CD14-positive monocyte (primary cell): Measurements from ENCODE around the gene SDK1. TPM values are rescaled to one million over a fixed set of nuclear protein-coding genes. Genes with fewer than 3 reads are reported as not detected.

Source experiments
- DNase-seq, 3 donors: peaks; one replicate each; pipeline ENCODE4 v3.0.0-alpha.2; 2011 to 2022
- H2AFZ ChIP-seq: 2 replicates; pipeline ENCODE4 v1.6.0; 2012; ENCODE audit warnings: mild to moderate bottlenecking, low read depth, low read length, inconsistent platforms; ENCODE audit not compliant: insufficient read depth, poor library complexity, severe bottlenecking
- H3K27ac ChIP-seq, 2 donors: 1 replicate in 1 of 2; 2 replicates in 1 of 2; pipeline ENCODE4 v1.5.1; 2012 to 2013; ENCODE audit warnings: low read length in 2 of 2, control low read depth in 1 of 2, inconsistent platforms in 1 of 2, low read depth in 1 of 2, mild to moderate bottlenecking in 1 of 2
- H3K27me3 ChIP-seq, 2 donors: one replicate each; pipeline versions ENCODE4 v1.6.0 to v1.6.1; 2011 to 2013; ENCODE audit warnings: low read length in 2 of 2; ENCODE audit not compliant: control insufficient read depth in 2 of 2, insufficient read depth in 2 of 2
- H3K36me3 ChIP-seq, 2 donors: replicated peaks in 1 of 2; 1 replicate in 1 of 2; 2 replicates in 1 of 2; pipeline versions ENCODE4 v1.5.1 to v1.6.1; 2012 to 2013; ENCODE audit warnings: low read length in 2 of 2, control low read depth in 1 of 2, inconsistent platforms in 1 of 2, mild to moderate bottlenecking in 1 of 2; ENCODE audit not compliant: insufficient read depth in 2 of 2, control insufficient read depth in 1 of 2
- H3K4me1 ChIP-seq, 2 donors: 1 replicate in 1 of 2; 2 replicates in 1 of 2; pipeline versions ENCODE4 v1.5.1 to v1.6.1; 2012 to 2013; ENCODE audit warnings: low read length in 2 of 2, control low read depth in 1 of 2, inconsistent platforms in 1 of 2, mild to moderate bottlenecking in 1 of 2, moderate library complexity in 1 of 2; ENCODE audit not compliant: insufficient read depth in 2 of 2, control insufficient read depth in 1 of 2
- H3K4me2 ChIP-seq: replicated peaks from 2 replicates; pipeline ENCODE3; 2012; ENCODE audit warnings: low read length, moderate library complexity, mild to moderate bottlenecking; ENCODE audit not compliant: poor library complexity, severe bottlenecking; ENCODE audit errors: extremely low read depth
- H3K4me3 ChIP-seq, 3 experiments: fragments of 200-600 bp in 1 of 3; sonication (generic) in 1 of 3; replicated peaks in 1 of 3; 1 replicate in 2 of 3; 2 replicates in 1 of 3; pipeline ENCODE4 v1.5.1; 2011 to 2013; ENCODE audit warnings: low read length in 3 of 3, mild to moderate bottlenecking in 3 of 3, control low read depth in 2 of 3, low read depth in 2 of 3, inconsistent platforms in 1 of 3, moderate library complexity in 1 of 3
- H3K79me2 ChIP-seq: 2 replicates; pipeline ENCODE4 v1.6.0; 2012; ENCODE audit warnings: mild to moderate bottlenecking, control low read depth, inconsistent platforms, low read length, moderate library complexity; ENCODE audit not compliant: insufficient read depth
- H3K9ac ChIP-seq: 2 replicates; pipeline ENCODE4 v1.6.0; 2017; ENCODE audit warnings: low read length, mild to moderate bottlenecking; ENCODE audit not compliant: insufficient read depth, poor library complexity, severe bottlenecking
- H3K9me3 ChIP-seq, 2 donors: replicated peaks in 1 of 2; 1 replicate in 1 of 2; 2 replicates in 1 of 2; pipeline versions ENCODE4 v1.5.1 to v1.6.1; 2012 to 2013; ENCODE audit warnings: low read length in 2 of 2, control low read depth in 1 of 2; ENCODE audit not compliant: control insufficient read depth in 1 of 2, insufficient read depth in 1 of 2
- H4K20me1 ChIP-seq: 2 replicates; pipeline ENCODE4 v1.6.0; 2012; ENCODE audit warnings: mild to moderate bottlenecking, low read length, control low read depth, moderate library complexity; ENCODE audit not compliant: insufficient read depth
- H3K27ac Mint-ChIP-seq, 7 donors: one replicate each; pipeline ENCODE4 v1.8.0; 2020; ENCODE audit warnings: mild to moderate bottlenecking in 7 of 7, mixed read lengths in 7 of 7, moderate library complexity in 6 of 7, inconsistent platforms in 2 of 7
- H3K27me3 Mint-ChIP-seq, 3 donors: one replicate each; pipeline ENCODE4 v1.8.0; 2021 to 2022; ENCODE audit warnings: low read depth in 3 of 3, mild to moderate bottlenecking in 3 of 3, mixed read lengths in 3 of 3, moderate library complexity in 3 of 3, inconsistent platforms in 1 of 3
- H3K36me3 Mint-ChIP-seq, 2 donors: one replicate each; pipeline ENCODE4 v1.8.0; 2020; ENCODE audit warnings: mixed read lengths in 2 of 2, inconsistent platforms in 1 of 2, mild to moderate bottlenecking in 1 of 2
- H3K4me1 Mint-ChIP-seq: one replicate; pipeline ENCODE4 v1.8.0; 2020; ENCODE audit warnings: mild to moderate bottlenecking, mixed read lengths
- H3K4me3 Mint-ChIP-seq, 2 donors: one replicate each; pipeline ENCODE4 v1.8.0; 2020; ENCODE audit warnings: mild to moderate bottlenecking in 2 of 2, mixed read lengths in 2 of 2, moderate library complexity in 1 of 2
- H3K9me3 Mint-ChIP-seq, 7 donors: one replicate each; pipeline ENCODE4 v1.8.0; 2020 to 2022; ENCODE audit warnings: mixed read lengths in 7 of 7, mild to moderate bottlenecking in 6 of 7, moderate library complexity in 6 of 7, inconsistent platforms in 2 of 7
- CTCF ChIP-seq: fragments of 200-600 bp; IDR thresholded peaks from one replicate; pipeline ENCODE4 v1.8.0; 2022; ENCODE audit warnings: antibody characterized with exemption, mild to moderate bottlenecking
- WGBS: methylation state at CpG from one replicate; pipeline ENCODE4 v1.1.5; 2013; ENCODE audit warnings: missing lambda C conversion rate; ENCODE audit not compliant: insufficient coverage; 5-methylcytosine and 5-hydroxymethylcytosine counted together
- intact Hi-C, 2 donors: fragments of 100-400 bp; cut with micrococcal nuclease; formaldehyde crosslinking; loops; one replicate each; pipeline versions ENCODE4 v1.15.0 to v1.15.1; 2023
- polyA plus RNA-seq, 3 donors: library from polyadenylated mRNA; depleted of rRNA in 1 of 3; unstranded in 2 of 3; stranded (reverse) in 1 of 3; fragments of 300-500 nt in 2 of 3; fragments of >200 nt in 1 of 3; fragmentation: Illumina TruSeq in 2 of 3; gene quantifications; 1 replicate in 2 of 3; 2 replicates in 1 of 3; pipeline ENCODE4 v1.2.3, GENCODE V29; 2012 to 2021

Gene SDK1
- polyA plus RNA-seq, 3 donors: 0.01 TPM; not detected in 2

GRCh38 chr7:3648276-3648675 is 347.2 kb downstream of the SDK1 start:
- Histone ChIP-seq H3K4me3 (no peak overlapping the region), H3K27ac (no peak overlapping the region), H4K20me1 (no peaks in the 10 kb centered on the region), H3K4me1 (no peaks in the 10 kb centered on the region), H3K36me3 (no peaks in the 10 kb centered on the region), H3K9me3 (no peaks in the 10 kb centered on the region), H2AFZ (no peak overlapping the region), H3K27me3 (no peaks in the 10 kb centered on the region), H3K79me2 (no peaks in the 10 kb centered on the region), H3K4me2 (no peak overlapping the region), H3K9ac (no peak overlapping the region)
- DNase-seq: no peak
- intact Hi-C loops: no loop called here
- WGBS: no CpG with 5 or more reads among the region's 2 CpGs
- no peak overlapping the region for H3K4me3 Mint-ChIP-seq
- no peaks in the 10 kb centered on the region for H3K4me1 Mint-ChIP-seq
- H3K9me3 Mint-ChIP-seq: peaks cover 0 to 6% (median 3%) of the 10 kb centered on the region in 7 donors
- H3K36me3 Mint-ChIP-seq: no peaks in the 10 kb centered on the region
- no peak for TF ChIP-seq CTCF
- H3K27me3 Mint-ChIP-seq: peaks cover under 1 to 4% (median 2%) of the 10 kb centered on the region in 3 donors
- no peak overlapping the region for H3K27ac Mint-ChIP-seq

GRCh38 chr7:3649250-3649649 is 348.2 kb downstream of the SDK1 start:
- Histone ChIP-seq H2AFZ (no peak overlapping the region), H3K4me2 (no peak overlapping the region), H3K4me1 (no peaks in the 10 kb centered on the region), H3K4me3 (no peak overlapping the region), H3K36me3 (no peaks in the 10 kb centered on the region), H4K20me1 (no peaks in the 10 kb centered on the region), H3K79me2 (no peaks in the 10 kb centered on the region), H3K27me3 (no peaks in the 10 kb centered on the region), H3K9ac (no peak overlapping the region), H3K9me3 (no peaks in the 10 kb centered on the region), H3K27ac (no peak overlapping the region)
- Mint-ChIP-seq H3K27me3 (peaks cover 3 to 4% (median 4%) of the 10 kb centered on the region in 3 donors), H3K27ac (no peak overlapping the region), H3K9me3 (peaks cover 0 to 6% (median 0%) of the 10 kb centered on the region in 7 donors), H3K36me3 (no peaks in the 10 kb centered on the region), H3K4me3 (no peak overlapping the region), H3K4me1 (no peaks in the 10 kb centered on the region)
- TF ChIP-seq CTCF: no peak
- intact Hi-C loops: no loop called here
- 80% methylated on average over 1 of the region's 2 CpGs for WGBS
- no peak for DNase-seq
